ENCODE results near the gene FSD2. TPM values are rescaled to one million over a fixed set of nuclear protein-coding genes. Genes with fewer than 3 reads are reported as not detected.

Gene FSD2
- total RNA-seq, 1 experiment from 2014 or later = not detected

DNA sequence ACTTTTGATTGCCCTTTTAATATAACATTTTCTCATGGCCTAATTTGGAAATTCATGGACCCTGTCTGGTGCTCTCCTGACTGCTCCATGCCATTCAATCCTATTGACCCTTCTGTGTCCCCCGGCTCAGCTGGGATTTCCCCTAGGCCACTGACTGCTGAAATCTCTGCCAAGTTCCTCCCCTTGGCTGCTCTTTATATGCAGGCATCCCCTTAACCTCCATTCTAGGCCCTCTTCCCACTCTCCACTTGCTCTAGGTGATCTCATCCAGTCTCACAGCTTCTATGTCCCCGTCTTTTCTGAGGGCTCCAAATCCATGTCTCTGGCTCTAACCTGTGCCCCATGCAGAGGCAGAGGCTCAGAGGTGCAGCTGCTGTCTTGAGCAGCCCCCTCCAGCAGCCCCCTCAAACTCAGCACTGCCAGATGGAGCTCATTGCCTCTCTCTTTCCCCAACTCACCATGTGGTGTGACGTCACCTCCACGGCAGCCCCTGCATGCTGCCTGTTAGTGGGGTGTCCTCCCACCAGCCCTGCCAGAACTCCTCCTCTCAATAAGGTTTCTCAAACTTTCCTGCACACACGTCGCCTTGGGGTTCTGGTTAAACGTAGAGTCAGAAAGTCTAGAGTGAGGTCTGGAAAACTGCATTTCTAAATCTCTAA, 6.6 kb downstream of the FSD2 start:
- no peak overlapping the region for H2BK15ac ChIP-seq (ENCODE audit: low read depth, low read length)
- H3K79me1 ChIP-seq (ENCODE audit: insufficient read depth, low read depth, low read length, poor library complexity, severe bottlenecking) = no peaks in the 10 kb centered on the region
- H2BK120ac ChIP-seq (ENCODE audit: low read depth, low read length, poor library complexity, severe bottlenecking) = no peak overlapping the region
- Mint-ChIP-seq H3K36me3 (ENCODE audit: insufficient read depth in 1 of 3, low read depth in 3 of 3) (no peaks in the 10 kb centered on the region), H3K9me3 (peaks cover 6 to 7% of the 10 kb centered on the region in 2 experiments; a peak in 3 of 5 replicates), H3K27me3 (ENCODE audit: low read depth) (peaks cover 50% of the 10 kb centered on the region), H3K4me3 (no peak overlapping the region), H3K27ac (peak overlapping the region in 2 of 3 experiments; percentile 17 to 27; a peak in 3 of 7 replicates), H3K4me1 (no peaks in the 10 kb centered on the region)
- no peak overlapping the region for H2BK20ac ChIP-seq (ENCODE audit: low read depth, low read length, poor library complexity, severe bottlenecking)
- no peak overlapping the region for H3K56ac ChIP-seq (ENCODE audit: insufficient read length, low read depth, low read length)
- no peak overlapping the region for H2AK5ac ChIP-seq (ENCODE audit: insufficient read length, low read length)
- no peak overlapping the region for H3K23ac ChIP-seq (ENCODE audit: insufficient read length, low read depth, low read length)
- no peak overlapping the region for H3T11ph ChIP-seq (ENCODE audit: low read length)
- H3K9ac ChIP-seq (ENCODE audit: extremely low read depth, insufficient read length, low read length) = no peak overlapping the region
- TF ChIP-seq, protein P1, sequence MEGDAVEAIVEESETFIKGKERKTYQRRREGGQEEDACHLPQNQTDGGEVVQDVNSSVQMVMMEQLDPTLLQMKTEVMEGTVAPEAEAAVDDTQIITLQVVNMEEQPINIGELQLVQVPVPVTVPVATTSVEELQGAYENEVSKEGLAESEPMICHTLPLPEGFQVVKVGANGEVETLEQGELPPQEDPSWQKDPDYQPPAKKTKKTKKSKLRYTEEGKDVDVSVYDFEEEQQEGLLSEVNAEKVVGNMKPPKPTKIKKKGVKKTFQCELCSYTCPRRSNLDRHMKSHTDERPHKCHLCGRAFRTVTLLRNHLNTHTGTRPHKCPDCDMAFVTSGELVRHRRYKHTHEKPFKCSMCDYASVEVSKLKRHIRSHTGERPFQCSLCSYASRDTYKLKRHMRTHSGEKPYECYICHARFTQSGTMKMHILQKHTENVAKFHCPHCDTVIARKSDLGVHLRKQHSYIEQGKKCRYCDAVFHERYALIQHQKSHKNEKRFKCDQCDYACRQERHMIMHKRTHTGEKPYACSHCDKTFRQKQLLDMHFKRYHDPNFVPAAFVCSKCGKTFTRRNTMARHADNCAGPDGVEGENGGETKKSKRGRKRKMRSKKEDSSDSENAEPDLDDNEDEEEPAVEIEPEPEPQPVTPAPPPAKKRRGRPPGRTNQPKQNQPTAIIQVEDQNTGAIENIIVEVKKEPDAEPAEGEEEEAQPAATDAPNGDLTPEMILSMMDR (conservative IDR thresholded peaks at IDR 0.05) = no peak
- no peak overlapping the region for H3K18ac ChIP-seq (ENCODE audit: insufficient read length, low read depth, low read length)
- H3K27me3 ChIP-seq (ENCODE audit: insufficient read depth, low read length) = no peaks in the 10 kb centered on the region; the same call in 1 of the 2 replicates
- no peaks in the 10 kb centered on the region for H3K23me2 ChIP-seq (ENCODE audit: insufficient read length, low read depth, low read length, poor library complexity, severe bottlenecking)
- no peak overlapping the region for H4K91ac ChIP-seq (ENCODE audit: insufficient read length, low read depth, low read length)
- no peak overlapping the region; the same call in 1 of the 2 replicates for H3K14ac ChIP-seq (ENCODE audit: insufficient read depth, low read length)
- no peak overlapping the region for H3K4ac ChIP-seq (ENCODE audit: low read depth, low read length)
- DNase-seq = no peak
- H4K5ac ChIP-seq (ENCODE audit: insufficient read length, low read depth, low read length) = no peak overlapping the region
- H2AFZ ChIP-seq (ENCODE audit: low read length) = no peak overlapping the region
- no peaks in the 10 kb centered on the region for H3K79me2 ChIP-seq (ENCODE audit: insufficient read depth, low read length)
- no peak overlapping the region for H2BK12ac ChIP-seq (ENCODE audit: insufficient read length, low read depth, low read length)
- H3K27ac ChIP-seq (ENCODE audit: insufficient read length, low read depth, low read length) = no peak overlapping the region
- no peaks in the 10 kb centered on the region for H3K4me1 ChIP-seq (ENCODE audit: insufficient read depth, low read length)
- H3K9me3 ChIP-seq (ENCODE audit: control insufficient read depth, low read depth, low read length) = no peaks in the 10 kb centered on the region
- no CpG with 5 or more reads among the region's 7 CpGs for WGBS (ENCODE audit: extremely low coverage, insufficient read length, low lambda C conversion rate)
- H3K4me2 ChIP-seq (ENCODE audit: insufficient read depth, insufficient read length, low read length) = no peak overlapping the region
- H4K8ac ChIP-seq (replicated peaks; ENCODE audit: insufficient read length, low read depth, low read length) = no peak overlapping the region
- no peaks in the 10 kb centered on the region for H4K20me1 ChIP-seq (ENCODE audit: control insufficient read depth, insufficient read depth, insufficient read length)
- H2BK5ac ChIP-seq (ENCODE audit: insufficient read length, low read length) = no peak overlapping the region
